Frontal cortex (tissue), 4 donors: ENCODE data around the gene ABCA13. TPM values are rescaled to one million over a fixed set of nuclear protein-coding genes. Genes with fewer than 3 reads are reported as not detected.
"Not testable (repeated sequence)": the region's sequence is repeated elsewhere in the genome, so short reads cannot be mapped to it uniquely, and the experiment has no call there.

Experiments used
- DNase-seq, 2 donors: peaks; one replicate each; pipeline ENCODE4 v3.0.0; 2012; ENCODE audit warnings: low spot score in 2 of 2
- FAIRE-seq: peaks from 2 replicates; lab custom pipeline; 2012; peaks lifted over from hg19 to GRCh38; lab: Jason Lieb, UNC
- total RNA-seq: library from RNA; depleted of rRNA; stranded (reverse); fragments of >200 nt; gene quantifications from one replicate; pipeline ENCODE4 v1.2.3, GENCODE V29; 2014
- donor health status: control.
- donor health status: control.
- donor health status: control.

ABCA13 gene, protein sequence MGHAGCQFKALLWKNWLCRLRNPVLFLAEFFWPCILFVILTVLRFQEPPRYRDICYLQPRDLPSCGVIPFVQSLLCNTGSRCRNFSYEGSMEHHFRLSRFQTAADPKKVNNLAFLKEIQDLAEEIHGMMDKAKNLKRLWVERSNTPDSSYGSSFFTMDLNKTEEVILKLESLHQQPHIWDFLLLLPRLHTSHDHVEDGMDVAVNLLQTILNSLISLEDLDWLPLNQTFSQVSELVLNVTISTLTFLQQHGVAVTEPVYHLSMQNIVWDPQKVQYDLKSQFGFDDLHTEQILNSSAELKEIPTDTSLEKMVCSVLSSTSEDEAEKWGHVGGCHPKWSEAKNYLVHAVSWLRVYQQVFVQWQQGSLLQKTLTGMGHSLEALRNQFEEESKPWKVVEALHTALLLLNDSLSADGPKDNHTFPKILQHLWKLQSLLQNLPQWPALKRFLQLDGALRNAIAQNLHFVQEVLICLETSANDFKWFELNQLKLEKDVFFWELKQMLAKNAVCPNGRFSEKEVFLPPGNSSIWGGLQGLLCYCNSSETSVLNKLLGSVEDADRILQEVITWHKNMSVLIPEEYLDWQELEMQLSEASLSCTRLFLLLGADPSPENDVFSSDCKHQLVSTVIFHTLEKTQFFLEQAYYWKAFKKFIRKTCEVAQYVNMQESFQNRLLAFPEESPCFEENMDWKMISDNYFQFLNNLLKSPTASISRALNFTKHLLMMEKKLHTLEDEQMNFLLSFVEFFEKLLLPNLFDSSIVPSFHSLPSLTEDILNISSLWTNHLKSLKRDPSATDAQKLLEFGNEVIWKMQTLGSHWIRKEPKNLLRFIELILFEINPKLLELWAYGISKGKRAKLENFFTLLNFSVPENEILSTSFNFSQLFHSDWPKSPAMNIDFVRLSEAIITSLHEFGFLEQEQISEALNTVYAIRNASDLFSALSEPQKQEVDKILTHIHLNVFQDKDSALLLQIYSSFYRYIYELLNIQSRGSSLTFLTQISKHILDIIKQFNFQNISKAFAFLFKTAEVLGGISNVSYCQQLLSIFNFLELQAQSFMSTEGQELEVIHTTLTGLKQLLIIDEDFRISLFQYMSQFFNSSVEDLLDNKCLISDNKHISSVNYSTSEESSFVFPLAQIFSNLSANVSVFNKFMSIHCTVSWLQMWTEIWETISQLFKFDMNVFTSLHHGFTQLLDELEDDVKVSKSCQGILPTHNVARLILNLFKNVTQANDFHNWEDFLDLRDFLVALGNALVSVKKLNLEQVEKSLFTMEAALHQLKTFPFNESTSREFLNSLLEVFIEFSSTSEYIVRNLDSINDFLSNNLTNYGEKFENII (N-terminal part only)
- under 0.01 TPM for total RNA-seq

DNA sequence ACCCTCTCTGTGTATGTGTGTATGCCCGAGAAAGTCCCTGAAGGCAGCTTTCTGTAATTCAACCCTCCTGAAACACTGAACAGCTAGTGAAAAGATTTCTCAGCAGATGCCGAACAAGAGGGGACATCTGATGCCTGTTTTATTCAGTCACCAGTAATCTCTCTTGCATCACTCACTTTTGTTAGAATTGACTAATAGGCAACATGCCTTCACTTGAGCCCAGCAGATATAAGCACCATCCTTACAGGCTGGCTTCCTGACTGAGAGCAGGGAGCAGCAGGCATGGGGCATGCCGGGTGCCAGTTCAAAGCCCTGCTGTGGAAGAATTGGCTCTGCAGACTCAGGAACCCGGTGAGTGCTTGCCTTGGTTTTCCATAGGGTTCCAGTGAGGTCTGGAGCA, at the start of gene ABCA13:
ABCA13 (plus strand) TSS at position 257 of the 400 bp plus-strand sequence; CDS start at position 283, 26 bp downstream.
- FAIRE-seq: no peak
- DNase-seq: no peak

DNA sequence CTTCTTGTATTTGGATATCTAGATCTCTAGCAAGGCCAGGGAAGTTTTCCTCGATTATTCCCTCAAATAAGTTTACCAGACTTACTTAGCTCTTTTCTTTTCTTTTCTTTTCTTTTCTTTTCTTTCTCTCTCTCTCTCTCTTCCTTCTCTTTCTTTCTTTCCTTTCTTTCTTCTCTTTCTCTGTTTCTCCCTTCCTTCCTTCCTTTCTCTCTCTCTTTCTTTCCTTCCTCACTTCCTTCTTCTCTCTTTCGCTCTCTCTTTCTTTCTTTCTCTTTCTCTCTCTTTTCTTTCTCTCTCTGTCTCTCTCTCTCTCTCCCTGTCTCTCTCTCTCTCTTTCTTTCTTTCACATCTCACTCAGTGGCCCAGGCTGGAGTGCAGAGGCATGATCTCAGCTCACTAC, 45.2 kb upstream of the ABCA13 start:
- DNase-seq (no peak), FAIRE-seq (no peak)

DNA sequence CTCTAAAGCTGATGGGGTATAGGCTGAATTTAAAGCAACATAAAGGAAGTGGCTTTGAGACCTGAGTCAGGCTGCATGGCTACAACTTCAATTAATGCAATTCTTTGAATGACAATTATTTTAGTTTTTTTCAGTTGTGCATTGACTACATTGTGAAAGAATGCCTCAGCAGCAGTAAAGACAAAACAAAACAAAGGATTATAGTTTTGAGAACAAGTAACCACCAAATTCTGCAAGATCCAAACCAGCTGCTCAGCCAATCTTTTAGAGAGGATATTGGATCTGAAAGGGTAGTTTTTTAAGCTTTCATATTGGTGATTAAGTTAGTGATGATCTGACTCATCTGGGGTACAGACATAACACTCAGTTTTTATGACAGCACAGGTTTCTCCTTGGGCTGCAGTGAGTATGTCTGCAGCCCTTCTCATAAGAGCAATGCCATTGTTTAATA, 40.6 kb upstream of the ABCA13 start:
- FAIRE-seq: no peak
- no peak for DNase-seq

DNA sequence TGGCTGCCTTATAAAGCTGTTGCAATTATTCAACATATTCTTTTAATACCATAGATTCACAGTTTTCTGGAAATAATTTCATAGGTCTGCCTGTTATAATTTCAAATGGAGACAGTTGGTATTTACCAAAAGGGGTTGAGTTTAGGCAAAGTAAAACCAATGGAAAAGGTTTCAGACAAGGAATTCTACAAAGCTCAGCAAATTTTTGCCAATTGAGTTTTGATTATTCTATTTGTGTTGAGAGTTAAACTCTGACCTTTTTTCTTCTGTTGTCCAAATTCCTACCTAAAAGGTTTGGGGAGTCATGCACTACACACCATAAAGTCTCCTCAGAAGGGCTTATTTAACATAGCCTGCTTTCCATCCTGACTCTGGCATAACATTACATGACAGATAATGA, 38.5 kb upstream of the ABCA13 start:
- no peak for FAIRE-seq
- DNase-seq: no peak

DNA sequence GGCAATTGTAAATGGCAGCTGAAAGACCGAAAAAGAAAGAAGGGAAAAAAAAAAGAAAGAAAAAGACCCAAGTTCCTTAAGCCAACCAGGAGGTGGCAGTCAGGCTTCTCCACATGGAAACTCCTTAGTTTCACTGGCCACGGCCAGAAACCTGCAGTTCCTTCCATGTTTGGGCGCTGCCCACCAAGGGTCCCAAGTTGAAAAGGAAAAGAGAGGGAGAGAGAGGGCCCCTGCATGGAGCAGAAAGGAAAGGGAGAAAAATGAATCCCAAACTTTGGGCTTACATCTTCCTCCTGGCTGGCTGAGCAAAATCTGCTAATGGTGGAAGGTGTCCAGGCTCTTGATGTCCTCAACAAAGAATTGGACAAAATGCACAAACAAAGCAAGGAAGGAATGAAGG, 31.8 kb upstream of the ABCA13 start:
- DNase-seq: no peak

DNA sequence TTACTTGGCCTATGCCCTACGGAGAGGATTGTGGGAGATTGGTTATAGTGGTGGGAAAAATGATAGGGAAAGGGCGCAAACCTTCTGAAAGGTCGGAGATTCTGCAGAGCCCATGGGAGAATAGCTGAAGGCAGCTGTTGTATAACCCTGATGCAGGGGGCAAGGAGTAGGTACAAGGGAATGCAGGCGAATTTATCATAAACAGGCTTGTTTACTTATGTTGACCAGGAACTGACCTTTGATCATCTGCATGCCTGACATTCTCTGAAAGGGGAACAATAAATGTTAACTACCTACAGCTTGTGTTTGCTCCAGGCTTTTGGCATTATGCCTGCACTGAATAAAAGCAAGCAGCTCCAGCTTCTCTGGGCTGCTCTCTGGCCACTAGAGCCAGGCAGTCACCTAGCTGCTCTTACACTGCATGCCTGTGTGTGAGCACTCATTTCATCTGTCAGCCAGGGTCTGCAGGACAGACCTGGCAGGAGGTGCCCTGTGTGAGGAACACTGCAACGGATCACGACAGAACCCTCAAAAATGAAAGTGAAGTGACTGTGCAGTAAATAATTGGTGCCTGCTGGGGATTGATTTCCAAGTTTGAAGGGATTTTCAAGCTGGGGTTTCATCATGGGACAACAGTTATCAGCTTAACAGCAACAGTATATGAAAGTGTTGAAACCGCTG, 31.1 kb upstream of the ABCA13 start:
- FAIRE-seq: no peak
- DNase-seq: no peak

More for the DNA sequence above, 31.8 kb upstream of the ABCA13 start:
- FAIRE-seq: no peak

DNA sequence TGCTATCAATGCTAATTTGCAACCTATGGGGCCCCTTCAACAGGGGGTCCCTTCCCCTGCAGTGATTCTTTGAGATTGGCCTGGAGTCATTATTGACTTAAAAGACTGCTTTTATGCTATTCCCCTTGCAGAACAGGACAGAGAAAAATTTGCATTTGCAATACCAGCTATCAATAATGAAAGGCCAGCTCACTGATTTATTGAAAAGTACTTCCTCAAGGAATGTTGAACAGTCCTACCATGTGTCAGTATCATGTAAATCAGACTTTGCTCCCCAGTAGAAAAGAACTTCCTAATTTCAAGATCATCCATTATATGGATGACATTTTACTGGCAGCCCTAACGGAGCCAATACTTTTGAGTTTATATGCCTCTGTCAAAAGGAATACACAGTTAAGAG, 29.7 kb upstream of the ABCA13 start:
- FAIRE-seq (no peak), DNase-seq (no peak)

DNA sequence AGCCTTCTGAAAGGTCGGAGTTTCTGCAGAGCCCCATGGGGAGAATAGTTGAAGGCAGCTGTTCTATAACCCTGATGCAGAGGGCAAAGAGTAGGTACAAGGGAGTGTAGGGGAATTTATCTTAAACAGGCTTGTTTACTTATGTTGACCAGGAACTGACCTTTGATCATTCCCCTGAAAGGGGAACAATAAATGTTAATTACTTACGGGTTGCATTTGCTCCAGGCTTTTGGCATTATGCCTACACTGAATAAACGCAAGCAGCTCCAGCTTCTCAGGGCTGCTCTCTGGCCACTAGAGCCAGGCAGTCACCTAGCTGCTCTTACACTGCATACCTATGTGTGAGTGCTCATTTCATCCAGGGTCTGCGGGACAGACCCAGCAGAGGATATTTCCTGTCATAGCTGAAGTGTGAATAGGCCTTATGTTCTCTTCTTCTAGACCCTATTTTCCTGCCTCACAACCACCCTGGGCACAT, 26.9 kb upstream of the ABCA13 start:
- DNase-seq: no peak
- FAIRE-seq: no peak

DNA sequence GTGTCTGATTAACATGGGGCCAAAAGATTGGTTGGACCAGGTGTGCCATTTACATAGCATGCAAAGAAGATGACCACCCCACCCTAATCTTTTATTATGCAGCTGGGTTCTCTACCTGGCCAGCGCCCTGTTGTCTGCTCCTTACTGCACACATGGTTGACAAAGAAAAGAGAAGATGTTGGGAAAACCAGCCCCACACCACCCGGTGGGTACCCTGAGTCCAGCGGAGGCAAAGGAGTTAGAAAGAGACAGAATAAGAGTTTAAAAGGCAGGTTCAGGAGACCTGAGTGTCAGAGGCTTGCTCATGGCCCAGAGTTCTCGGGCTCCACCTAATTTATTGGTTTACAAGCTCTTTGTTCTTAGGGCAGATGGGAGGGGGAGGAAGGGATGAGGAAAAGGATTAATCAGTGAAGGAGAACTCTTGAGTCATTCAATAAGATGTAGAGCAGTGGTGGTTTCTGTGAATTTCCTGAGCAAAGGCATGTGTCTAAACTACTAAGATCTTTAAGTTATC, 24.1 kb upstream of the ABCA13 start:
- DNase-seq (no peak), FAIRE-seq (no peak)

DNA sequence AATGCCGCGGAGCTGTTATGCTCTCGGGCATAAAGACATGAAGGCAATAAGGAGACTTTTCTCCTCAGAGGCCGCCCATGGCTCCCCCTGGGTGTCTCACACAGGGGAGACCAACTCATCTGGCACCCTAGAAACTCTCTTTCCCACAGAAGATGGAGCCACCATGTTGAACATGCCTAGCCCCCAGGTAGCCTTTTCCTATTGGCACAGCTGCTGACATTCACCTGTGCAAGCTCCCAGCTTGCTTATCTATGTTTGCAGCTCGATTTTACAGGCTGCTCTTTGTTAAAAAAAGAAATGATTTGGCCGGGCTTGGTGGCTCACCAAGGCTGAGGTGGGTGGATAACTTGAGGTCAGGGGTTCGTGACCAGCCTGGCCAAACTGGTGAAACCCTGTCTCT, 23.6 kb upstream of the ABCA13 start:
- DNase-seq, FAIRE-seq: not testable (repeated sequence)

DNA sequence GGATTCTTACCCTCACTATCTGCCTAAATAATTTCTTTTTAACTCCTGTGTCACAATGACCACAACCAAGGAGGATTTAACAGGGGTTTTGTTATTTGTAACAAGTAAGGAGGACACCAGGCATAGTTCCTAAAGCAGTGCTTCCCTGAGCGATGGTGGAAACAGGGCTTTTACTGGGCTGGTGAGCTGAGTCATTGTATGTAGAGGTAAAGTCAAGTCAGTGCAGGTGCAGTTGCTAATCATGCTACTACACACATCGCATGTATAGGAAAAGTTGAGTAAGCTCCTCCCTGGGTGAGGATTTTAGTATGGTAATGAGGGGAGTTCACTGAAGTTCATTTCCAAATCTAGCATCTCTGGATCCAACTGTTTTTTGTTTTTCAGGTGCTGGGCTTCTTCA, 22.9 kb upstream of the ABCA13 start:
- FAIRE-seq (no peak), DNase-seq (no peak)

DNA sequence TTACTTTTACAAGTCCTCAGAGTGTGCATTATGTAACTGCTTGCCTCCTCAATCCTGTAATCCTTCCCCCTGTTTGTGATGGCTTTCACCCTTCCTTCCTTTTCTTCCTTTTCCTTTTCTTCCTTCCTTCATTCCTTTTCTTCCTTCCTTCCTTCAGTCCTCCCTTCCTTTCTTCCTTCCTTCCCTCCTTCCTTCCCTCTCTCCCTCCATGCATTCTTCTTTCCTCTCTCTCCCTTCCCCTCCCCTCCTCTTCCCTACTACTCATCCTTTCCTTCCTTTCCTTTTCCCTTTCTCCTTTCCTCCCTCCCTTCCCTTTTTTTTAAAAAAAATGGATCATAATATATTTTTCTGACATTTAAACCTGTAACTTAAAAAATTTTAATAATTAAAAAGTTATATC, 22.2 kb upstream of the ABCA13 start:
- DNase-seq (no peak), FAIRE-seq (no peak)

DNA sequence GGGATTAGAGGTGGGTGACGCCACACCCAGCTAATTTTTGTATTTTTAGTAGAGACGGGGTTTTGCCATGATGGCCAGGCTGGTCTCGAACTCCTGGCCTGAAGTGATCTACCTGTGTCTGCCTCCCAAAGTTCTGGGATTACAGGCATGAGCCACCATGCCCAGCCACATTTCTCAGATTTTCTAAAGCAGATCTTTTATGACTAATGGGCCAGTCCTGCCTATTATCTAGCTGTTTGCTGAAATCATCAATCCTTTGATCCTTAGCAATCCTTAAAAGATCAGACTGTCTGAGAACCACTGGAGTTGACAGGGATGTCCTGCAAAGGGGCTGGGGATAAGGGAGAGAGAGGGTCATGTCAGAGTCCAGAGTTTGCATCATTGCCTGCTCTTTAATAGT, 21.2 kb upstream of the ABCA13 start:
- FAIRE-seq (no peak), DNase-seq (no peak)

DNA sequence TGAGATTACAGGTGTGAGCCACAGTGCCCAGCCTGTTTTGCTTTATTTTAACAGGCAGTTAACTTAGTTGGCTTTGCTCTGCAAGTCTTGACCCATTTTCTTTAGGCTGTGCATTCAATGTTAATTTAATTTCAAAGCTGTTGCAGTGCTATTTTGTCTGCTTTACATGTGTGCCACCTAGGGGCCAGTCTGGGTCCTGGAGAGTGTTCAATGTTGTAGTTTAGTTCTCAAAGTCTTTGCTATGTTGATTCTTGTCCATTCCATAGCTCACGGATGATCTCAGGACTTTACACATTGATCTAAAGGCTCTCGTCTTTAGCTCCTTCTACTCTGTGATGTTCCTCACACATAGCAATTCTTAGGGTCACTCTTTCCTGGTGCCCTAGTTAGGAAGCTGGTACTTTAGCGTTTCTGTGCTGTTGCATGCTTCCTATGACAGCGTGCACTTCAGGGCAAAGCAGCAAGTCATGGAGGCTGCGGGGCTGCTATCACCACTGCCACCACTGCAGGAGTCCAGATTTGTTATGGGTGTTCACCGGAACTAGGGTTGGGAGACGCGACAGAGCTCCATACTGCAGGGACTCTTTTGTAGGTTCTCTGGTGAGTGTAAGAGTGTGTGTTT, 16.4 kb upstream of the ABCA13 start:
- FAIRE-seq: no peak

DNA sequence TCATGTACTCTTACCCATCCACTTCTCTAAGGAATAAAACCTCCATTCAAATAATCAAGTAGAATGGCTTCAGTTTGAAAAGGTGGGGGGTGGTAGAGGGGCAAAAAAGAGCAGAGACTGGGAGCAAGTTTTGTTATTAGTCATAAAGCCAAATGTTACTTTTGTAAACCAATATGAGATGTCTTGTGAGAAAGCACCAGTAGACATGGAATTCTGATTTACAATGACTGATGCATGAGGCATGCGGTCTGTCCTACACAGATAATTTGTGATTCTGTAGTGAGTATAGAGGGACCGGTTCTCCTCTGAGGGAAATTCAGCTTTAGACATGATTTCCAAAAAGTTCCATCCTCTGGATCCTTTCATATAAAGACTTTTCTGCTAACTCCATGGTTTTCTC, 12.9 kb upstream of the ABCA13 start:
- DNase-seq: no peak
- no peak for FAIRE-seq

More for the DNA sequence above, 16.4 kb upstream of the ABCA13 start:
- no peak for DNase-seq

DNA sequence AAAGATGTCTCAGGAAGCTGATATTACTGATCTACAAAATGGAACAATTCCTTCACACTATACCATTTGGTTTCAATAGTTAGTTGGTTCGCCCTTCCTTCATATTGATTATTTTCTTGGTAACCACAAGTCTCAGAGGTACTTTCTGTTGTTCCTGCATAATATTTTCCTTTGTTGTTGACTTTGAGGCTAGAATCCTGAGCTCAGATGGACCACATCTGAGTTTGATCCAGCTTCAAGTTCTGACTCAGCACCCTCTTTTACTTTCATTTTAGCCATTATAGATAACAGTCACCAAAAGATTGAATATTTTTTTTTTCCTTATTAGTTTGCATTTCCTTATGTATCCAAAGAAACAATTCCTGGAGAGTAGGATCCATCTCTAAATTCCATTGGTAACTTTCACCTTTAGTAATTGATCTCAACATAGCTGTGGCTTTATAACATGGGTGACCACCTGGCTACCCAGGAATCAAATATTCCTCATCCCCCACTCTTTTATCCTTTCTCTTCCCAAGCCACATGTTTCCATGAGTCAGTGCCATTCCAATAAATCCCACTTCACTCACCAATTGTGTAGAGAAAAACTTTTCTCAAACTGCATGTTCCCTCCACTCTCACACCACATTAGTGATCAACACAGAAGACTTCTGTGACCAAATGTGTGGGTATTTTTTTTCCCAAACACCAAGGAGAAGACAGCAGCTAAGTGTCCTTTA, 9.7 kb upstream of the ABCA13 start:
- DNase-seq: no peak

DNA sequence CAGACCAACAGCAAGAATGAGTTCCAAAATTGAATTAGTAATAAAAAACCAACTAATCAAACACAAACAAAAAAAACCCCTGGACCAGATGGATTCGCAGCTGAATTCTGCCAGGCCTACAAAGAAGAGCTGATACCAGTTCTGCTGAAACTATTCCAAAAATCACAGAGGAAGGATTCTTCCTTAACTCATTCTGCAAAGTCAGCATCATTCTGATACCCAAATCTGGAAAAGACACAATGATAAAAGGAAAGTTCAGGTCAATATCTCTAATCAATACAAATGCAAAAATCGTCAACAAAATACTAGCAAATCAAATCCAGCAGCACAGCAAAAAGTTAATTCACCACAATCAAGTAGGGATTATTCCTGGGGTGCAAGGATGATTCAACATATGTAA, 6.1 kb upstream of the ABCA13 start:
- no peak for FAIRE-seq
- DNase-seq: no peak

More for the DNA sequence above, 9.7 kb upstream of the ABCA13 start:
- no peak for FAIRE-seq

DNA sequence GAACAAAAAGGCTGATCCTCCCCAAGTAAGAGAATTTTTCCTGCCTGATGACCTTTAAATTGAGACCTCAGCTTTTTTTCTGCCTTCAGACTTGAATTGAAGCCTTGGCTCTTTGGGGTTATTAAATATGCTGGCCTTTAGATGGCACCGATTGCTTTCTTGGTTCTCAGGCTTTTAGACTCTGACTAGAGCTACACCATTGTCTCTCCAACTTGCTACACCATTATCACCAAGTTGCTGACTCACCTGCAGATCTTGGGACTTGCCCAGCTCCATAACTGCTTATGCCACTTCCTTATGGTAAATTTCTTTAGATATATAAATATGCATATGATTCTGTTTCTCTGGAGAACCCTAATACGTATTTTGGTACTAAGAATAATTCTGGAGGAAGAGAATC, 3.1 kb upstream of the ABCA13 start:
- no peak for FAIRE-seq

More for the DNA sequence above, 3.1 kb upstream of the ABCA13 start:
- DNase-seq: no peak
